GM18505 (cell line): Measurements from ENCODE around the gene S100A10.

Experiments used
- ATAC-seq: cut with Tn5 transposase; IDR thresholded peaks from one replicate; pipeline ENCODE4 v1.9.1; 2021; ENCODE audit not compliant: unreplicated experiment
- POLR2A ChIP-seq: IDR thresholded peaks from 4 replicates; pipeline ENCODE4 v1.6.1; 2011; ENCODE audit warnings: borderline replicate concordance; ENCODE audit not compliant: insufficient read depth, insufficient read length; ENCODE audit errors: extremely low read depth

S100A10 gene

DNA sequence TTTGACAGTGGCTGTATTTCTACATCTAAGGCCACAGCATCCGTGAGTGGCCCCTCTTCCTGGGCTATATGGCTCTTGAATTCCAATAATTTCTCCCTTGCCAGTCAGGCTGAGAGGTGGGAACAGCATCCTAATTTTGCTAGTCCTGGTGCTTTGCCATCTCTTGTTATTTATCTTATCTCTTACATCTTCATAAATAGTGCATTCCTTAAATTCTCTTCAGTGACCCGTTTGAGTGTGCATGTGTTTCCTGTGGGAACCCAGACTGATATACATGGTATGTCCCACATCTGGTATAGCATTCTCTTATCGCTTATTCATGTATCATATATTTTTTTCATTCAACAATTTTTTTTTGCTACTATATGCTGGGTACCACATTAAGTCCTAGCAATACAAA is 33.2 kb upstream of the S100A10 start:
- TF ChIP-seq POLR2A = no peak
- ATAC-seq = no peak

DNA sequence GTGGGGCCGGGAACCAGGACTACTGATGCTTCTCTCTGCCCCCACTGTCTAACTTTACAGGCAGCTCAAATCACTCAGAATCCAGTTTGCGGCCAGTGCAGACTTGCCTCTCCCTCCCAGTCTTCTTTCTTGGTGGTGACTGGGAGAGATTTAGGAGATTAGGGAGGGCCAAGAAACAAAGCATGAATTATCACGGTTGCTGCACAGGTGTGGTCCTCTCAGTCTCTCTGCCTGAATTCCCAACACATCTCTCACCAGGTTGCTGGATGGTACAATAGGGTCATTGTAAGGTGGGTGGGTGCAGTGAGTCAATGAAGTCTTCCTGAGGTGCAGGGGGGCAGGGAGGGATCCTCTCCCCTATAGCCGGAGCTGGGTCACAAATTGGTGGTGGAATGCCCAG is 30.6 kb upstream of the S100A10 start:
- no peak for ATAC-seq
- TF ChIP-seq POLR2A = no peak

DNA sequence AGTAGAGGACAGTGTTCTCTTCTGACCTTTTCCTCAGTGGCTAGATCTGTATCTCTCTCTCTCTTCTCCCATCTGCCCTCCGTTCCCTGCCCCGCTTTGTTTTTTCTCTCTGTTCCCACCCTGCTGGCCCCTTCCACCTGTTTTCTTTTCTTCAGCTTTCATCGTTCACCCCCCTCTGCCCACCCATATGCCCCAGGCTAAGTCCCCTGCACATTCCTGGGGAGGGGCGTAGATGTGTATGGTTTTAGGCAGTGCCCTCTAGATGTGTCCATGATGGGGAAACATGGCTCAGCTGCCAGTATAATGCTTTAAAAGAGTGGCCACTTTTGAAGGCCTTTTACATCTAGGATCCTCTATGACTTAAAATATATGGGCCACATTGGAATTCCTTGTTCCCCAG is 29.6 kb upstream of the S100A10 start:
- no peak for ATAC-seq
- TF ChIP-seq POLR2A = no peak

DNA sequence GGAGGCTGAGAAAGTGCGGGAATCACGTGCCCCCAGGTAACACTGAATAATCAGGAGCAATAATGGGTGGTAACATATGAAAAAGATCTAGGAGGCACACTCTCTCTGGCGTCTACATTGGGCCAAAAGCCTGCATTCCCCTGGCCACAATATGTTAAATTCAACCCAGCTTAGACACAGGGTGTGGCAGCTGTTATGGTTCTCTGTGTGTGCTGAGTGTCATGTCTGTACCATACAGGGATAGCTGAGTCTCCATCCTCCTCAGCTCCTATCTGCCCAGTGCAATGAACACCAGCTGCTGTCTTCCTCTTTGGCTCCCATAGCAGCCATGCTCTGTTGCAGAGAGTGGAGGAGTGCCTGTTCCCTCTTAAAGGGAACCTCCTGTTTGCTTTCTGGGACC is 28.8 kb upstream of the S100A10 start:
- TF ChIP-seq POLR2A = no peak
- no peak for ATAC-seq

DNA sequence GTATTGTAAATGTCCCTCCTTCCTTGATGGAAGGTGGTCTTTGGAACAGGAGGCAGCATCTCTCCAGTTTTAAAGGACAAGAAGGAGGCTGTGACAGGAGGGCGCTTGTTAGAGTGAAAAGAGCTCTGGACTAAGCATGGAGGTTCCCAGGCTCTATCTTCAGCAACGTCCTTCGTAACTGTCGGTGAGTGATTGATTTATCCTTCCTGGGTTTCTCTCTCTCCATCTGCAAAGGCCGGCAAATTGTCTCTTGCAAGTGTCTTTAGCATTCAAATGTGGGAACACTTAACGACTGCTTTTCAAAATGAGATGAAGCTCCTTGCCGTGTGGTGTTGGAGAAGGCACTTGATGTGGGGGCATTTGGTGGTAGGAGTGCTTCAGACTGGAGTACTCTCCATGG is 27.9 kb upstream of the S100A10 start:
- no peak for TF ChIP-seq POLR2A
- no peak for ATAC-seq

DNA sequence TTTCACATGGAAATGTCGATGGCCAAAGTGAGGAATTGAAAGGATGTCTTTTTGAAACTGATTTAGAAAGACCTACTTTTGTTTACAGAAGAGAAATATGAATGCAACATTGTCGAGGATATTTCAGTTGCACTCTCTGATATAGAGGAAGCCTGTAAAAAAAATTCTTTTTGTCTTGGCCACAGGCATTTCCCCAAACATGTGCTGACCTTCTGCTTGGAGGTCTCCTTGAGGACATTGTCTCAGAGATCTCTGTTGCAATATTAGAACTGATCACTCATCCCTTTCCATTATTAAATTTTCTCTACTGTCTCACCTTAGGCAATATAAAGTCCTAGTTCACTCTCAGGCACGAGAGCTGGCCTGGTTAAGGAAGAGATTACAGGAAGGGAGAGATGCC is 27.2 kb upstream of the S100A10 start:
- no peak for TF ChIP-seq POLR2A
- no peak for ATAC-seq

DNA sequence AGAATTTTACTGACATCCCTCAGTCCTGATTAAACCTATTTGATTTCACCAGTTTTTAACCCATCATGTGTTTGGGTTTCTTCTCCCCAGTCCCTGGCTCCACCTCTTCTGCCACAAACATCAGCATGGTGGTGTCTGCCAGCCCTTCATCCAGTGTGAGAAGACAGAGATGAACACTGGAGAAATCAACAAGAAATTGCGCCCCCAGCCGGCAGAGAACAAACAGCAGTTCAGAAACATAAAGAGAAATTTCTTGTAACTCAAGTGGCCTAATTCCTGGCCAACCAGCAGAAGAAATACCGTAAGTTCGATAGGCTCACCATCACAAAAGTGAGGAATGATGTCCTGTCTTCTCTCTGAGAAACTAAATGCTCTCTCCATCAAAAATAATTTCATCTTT is 24.9 kb upstream of the S100A10 start:
- ATAC-seq = no peak
- no peak for TF ChIP-seq POLR2A

DNA sequence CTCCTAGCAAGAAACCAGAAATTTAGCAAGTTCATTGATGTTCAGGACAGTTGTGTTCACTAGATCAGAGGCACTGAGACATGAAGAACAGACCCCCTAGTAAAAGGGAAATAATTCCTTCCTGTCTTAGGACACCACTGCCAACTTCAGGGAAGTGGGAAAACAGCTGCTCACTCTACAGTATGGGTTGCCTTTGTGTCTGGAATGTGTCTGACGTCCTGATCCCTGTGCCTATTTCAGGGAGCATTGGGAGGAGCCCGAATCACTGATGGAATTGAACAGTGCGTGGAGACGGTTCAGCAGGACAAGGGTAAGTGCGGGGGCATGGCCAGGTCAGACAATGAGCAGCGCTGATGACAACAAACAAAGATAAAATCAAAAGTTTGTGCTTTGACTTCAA is 22.1 kb upstream of the S100A10 start:
- ATAC-seq = no peak
- no peak for TF ChIP-seq POLR2A

DNA sequence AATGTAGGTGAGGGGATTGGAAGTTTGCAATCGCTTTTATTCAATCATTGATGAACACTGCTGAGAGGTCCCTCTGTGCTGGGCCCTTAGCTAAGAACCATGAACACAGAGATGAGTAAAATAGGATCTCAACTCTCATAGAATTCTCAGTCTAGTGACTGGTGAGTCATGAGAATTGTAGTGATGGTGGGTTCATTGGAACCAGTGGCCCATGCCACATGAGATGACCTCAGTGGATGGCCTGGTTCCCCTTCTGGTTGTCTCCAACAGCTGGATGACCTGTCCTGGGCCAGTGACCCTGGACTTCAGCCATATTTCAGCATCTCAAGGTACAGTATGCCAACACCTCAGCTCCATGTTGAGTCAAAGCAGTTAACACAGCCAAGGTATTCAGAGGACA is 21.3 kb upstream of the S100A10 start:
- no peak for TF ChIP-seq POLR2A
- ATAC-seq = no peak

DNA sequence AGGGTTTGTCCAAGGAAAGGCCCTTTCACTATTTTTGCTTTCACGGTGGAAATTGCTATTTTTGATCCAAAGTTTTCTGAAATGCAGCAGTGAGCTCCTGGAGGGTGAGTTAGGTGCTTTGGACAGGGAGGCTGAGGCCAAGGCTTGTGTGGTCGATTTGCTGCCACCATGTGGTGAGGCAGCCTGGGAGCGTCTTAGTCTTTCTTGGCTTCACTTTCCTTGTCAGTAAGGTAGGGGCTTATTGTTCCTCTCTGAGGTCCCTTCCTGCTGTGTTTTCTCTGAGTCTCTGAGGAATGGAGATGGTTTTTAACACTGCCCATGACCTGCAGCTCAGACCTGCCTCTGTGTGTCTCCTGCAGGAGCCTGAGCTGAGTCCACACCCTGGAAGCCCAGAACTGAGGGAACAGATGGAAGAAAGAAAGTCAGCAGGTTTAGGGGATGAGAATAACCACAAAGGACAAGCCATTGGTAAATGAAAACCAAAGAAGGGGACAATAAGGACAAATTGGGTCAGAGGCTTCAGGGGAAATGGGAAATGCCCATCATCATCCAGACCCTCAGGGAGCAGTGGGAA is 20.1 kb upstream of the S100A10 start:
- TF ChIP-seq POLR2A = no peak
- no peak for ATAC-seq

DNA sequence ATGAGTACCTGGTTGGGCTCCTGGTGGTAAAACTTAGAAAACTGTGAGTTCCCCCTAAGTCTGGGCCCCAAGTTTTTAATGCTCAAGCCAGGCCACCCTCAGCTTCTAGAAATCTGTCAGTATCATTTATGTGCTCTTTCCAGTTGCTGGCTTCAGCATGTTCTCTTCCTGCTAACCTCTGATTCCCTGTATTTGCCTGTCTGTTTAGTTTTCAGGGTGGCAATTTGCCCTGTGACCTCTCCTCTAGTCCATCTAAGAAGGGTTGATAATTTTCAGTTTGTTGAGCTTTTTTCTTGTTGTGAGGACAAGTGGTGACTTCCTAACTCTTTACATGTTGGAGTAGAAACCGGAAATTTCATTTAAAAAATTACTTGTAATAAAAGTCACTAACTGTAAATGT is 16.0 kb upstream of the S100A10 start:
- no peak for TF ChIP-seq POLR2A
- no peak for ATAC-seq

DNA sequence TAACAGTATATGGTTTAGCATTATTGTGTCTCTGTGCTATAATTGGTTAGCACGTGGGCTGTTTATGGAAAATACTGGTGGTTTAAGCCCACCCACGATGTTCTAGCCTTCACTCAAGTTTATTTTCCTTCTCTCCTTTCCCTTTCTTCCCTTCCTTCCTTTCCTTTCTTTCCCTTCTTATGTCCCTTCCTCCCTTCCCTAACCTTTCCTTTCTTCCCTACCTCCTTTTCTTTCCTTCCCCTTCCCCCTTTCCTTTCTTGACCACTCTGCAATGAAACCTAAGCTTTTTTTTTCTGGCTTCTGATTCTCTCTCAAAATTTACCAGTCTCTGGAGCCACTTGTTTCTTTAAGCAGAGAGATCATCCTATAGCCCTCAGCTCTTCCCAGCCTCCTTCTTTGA is 13.4 kb upstream of the S100A10 start:
- no peak for TF ChIP-seq POLR2A
- no peak for ATAC-seq

DNA sequence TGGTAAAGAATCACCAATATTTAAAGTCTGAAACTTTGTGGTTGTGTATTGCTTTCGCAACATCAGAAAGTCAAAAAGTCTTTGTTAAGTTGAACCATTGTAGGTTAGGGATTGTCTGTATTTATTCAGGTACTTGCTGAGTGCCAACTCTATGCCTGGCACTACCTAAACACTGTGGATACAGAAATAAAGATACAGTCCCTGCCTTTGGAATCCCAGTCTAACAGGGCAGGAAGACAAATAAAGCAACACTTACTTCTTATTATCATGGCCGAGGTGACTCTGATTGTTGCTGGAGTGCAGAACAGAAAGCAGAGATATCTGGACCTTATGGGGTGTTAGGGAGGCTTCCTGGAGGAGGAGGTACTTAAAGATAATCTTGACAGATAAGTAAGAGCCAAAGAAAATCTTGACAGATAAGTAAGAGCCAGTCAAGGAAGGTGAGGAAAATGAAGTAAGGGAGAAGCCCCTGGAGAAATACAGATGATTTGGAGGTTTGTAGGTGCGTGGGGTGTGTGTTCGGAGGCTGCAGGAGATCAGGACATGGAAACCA is 11.8 kb upstream of the S100A10 start:
- ATAC-seq = no peak
- TF ChIP-seq POLR2A = no peak

DNA sequence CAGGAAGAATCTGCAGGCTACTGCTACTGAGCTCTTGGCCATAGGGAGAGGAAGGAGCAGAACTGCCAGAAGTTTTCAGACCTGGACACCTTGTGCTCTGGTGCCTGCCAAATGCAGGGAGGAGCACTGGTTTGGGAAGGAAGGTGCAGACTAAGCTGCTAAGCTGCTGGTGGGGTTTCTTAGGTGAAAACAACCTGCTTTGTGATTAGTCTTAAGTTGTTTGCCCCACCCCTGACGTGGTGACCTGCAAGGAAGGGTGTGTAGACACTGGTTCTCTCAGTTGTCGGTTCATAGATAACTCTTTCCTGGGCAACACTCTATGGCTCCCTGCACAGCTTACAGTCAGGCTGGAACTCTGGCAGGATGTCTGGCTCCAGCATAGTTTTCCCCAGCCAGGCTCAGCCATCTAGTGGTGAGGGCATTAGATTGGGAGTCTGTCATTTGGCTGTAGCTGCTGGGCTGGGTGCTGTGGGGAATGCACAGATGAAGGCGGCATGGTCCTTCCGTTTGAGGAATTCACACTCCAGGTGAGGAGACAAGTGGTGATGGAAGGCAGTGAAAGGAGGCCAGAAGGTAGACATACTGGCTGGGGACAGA is 10.3 kb upstream of the S100A10 start:
- no peak for TF ChIP-seq POLR2A
- ATAC-seq = no peak
